PC-9 (cell line): ENCODE data around the gene KCNC1. TPM values are rescaled to one million over a fixed set of nuclear protein-coding genes. Genes with fewer than 3 reads are reported as not detected.

ENCODE experiments used
- BruUV-seq: library from RNA; stranded (reverse); fragments of 400-500 nt; replicated peaks from 2 replicates; lab custom pipeline; 2021; lab: Mats Ljungman, UMichigan
- CTCF ChIA-PET: fragments of 300-600 bp; sonication (Branson Sonifier 250); formaldehyde crosslinking; loops from one replicate; lab custom pipeline; 2022; ENCODE audit warnings: antibody characterized with exemption; lab: Charles Lee
- POLR2A ChIA-PET: fragments of 300-600 bp; sonication (Branson Sonifier 250); formaldehyde crosslinking; loops from one replicate; lab custom pipeline; 2022; ENCODE audit warnings: antibody characterized with exemption; ENCODE audit not compliant: unreplicated experiment; lab: Charles Lee
- DNase-seq, 2 experiments: peaks; one replicate each; pipeline versions ENCODE4 v3.0.0 to v3.0.0-alpha.2; 2015 to 2022; ENCODE audit warnings: mixed read lengths in 1 of 2
- H2AFZ ChIP-seq: fragments of 200-600 bp; sonication (generic); 2 replicates; pipeline ENCODE4 v1.8.1; 2017; ENCODE audit warnings: antibody characterized with exemption
- H3F3A ChIP-seq: fragments of 200-600 bp; sonication (generic); 2 replicates; pipeline ENCODE4 v1.8.1; 2017; ENCODE audit warnings: antibody characterized with exemption, mild to moderate bottlenecking, low read depth; ENCODE audit not compliant: insufficient read depth
- H3K27ac ChIP-seq: fragments of 200-600 bp; sonication (generic); 2 replicates; pipeline ENCODE4 v1.6.1; 2016; ENCODE audit warnings: mixed run types
- H3K27me3 ChIP-seq: fragments of 200-600 bp; sonication (generic); 2 replicates; pipeline ENCODE4 v1.6.1; 2016; ENCODE audit warnings: low read depth, mixed run types; ENCODE audit not compliant: insufficient read depth
- H3K36me3 ChIP-seq: fragments of 200-600 bp; sonication (generic); 2 replicates; pipeline ENCODE4 v1.6.1; 2016; ENCODE audit warnings: low read depth, mixed run types
- H3K4me1 ChIP-seq: fragments of 200-600 bp; sonication (generic); replicated peaks from 2 replicates; pipeline ENCODE4 v1.6.1; 2016; ENCODE audit warnings: mixed run types; ENCODE audit not compliant: insufficient read depth
- H3K4me2 ChIP-seq: fragments of 200-600 bp; sonication (generic); 2 replicates; pipeline ENCODE4 v1.6.1; 2017; ENCODE audit warnings: mixed run types
- H3K4me3 ChIP-seq: fragments of 200-600 bp; sonication (generic); 2 replicates; pipeline ENCODE4 v1.6.1; 2016; ENCODE audit warnings: mixed run types
- H3K79me2 ChIP-seq: fragments of 200-600 bp; sonication (generic); 2 replicates; pipeline ENCODE4 v1.6.1; 2017; ENCODE audit warnings: low read depth, mixed run types
- H3K9me2 ChIP-seq: fragments of 200-600 bp; sonication (generic); 2 replicates; pipeline ENCODE4 v1.8.1; 2017; ENCODE audit warnings: mild to moderate bottlenecking; ENCODE audit not compliant: insufficient read depth
- H3K9me3 ChIP-seq: fragments of 200-600 bp; sonication (generic); 2 replicates; pipeline ENCODE4 v1.8.1; 2016; ENCODE audit warnings: low read depth; ENCODE audit not compliant: insufficient read depth
- H4K20me1 ChIP-seq: fragments of 200-600 bp; sonication (generic); 2 replicates; pipeline ENCODE4 v1.8.1; 2017; ENCODE audit not compliant: insufficient read depth
- EZH2 ChIP-seq: fragments of 200-600 bp; sonication (generic); IDR thresholded peaks from 2 replicates; pipeline ENCODE4 v1.8.0; 2017; ENCODE audit warnings: antibody characterized with exemption, low read depth
- intact Hi-C: fragments of 100-400 bp; cut with micrococcal nuclease; formaldehyde crosslinking; loops from one replicate; pipeline ENCODE4 v1.10.0; 2022; ENCODE audit not compliant: unreplicated experiment
- total RNA-seq: library from RNA; stranded (reverse); gene quantifications from 2 replicates; pipeline ENCODE4 v1.2.3, GENCODE V29; 2021
- TF ChIP-seq, protein P1 (sequence below): fragments of 200-600 bp; sonication (generic); conservative IDR thresholded peaks from 2 replicates; pipeline ENCODE4 v1.6.1; 2017; ENCODE audit warnings: mixed run types, antibody characterized with exemption, mild to moderate bottlenecking, moderate library complexity

KCNC1 gene
- total RNA-seq, 1 experiment from 2014 or later = not detected

DNA sequence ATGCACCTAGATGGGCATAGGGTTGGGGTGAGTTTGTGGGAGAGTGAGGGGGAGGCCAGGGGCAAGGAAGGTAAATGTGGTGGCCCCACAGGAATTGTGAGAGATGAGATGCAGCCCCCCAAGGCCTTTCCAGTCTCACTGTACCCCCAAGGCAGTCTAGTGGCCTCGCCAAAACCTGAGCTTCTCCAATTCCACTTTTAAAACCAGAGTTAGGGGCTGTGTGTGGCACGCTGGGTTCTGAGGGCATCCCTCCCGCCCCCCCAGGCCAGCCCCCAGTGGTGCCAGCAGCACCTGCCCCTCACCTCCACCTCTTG, 40.4 kb downstream of the KCNC1 start:
- no peaks in the 10 kb centered on the region for H3F3A ChIP-seq
- H3K27me3 ChIP-seq = peaks cover 36% of the 10 kb centered on the region; the same call in 1 of the 2 replicates
- intact Hi-C loops = no loop called here
- TF ChIP-seq EZH2 = no peak
- TF ChIP-seq, protein P1, sequence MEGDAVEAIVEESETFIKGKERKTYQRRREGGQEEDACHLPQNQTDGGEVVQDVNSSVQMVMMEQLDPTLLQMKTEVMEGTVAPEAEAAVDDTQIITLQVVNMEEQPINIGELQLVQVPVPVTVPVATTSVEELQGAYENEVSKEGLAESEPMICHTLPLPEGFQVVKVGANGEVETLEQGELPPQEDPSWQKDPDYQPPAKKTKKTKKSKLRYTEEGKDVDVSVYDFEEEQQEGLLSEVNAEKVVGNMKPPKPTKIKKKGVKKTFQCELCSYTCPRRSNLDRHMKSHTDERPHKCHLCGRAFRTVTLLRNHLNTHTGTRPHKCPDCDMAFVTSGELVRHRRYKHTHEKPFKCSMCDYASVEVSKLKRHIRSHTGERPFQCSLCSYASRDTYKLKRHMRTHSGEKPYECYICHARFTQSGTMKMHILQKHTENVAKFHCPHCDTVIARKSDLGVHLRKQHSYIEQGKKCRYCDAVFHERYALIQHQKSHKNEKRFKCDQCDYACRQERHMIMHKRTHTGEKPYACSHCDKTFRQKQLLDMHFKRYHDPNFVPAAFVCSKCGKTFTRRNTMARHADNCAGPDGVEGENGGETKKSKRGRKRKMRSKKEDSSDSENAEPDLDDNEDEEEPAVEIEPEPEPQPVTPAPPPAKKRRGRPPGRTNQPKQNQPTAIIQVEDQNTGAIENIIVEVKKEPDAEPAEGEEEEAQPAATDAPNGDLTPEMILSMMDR = no peak
- no peak overlapping the region for H3K4me2 ChIP-seq
- ChIA-PET CTCF (no interaction called here), POLR2A (interaction anchor here (0.6 kb wide), 1 partner anchor 8 kb away, joined by 3 read pairs; no protein-coding TSS in a partner anchor)
- no peaks in the 10 kb centered on the region for H3K9me3 ChIP-seq
- H3K4me1 ChIP-seq = no peaks in the 10 kb centered on the region
- H3K9me2 ChIP-seq = no peaks in the 10 kb centered on the region
- no peak overlapping the region for H2AFZ ChIP-seq
- H3K27ac ChIP-seq = no peak overlapping the region
- no peaks in the 10 kb centered on the region for H3K36me3 ChIP-seq
- DNase-seq = no peak
- BruUV-seq = no TSS peak
- no peak overlapping the region for H3K4me3 ChIP-seq
- no peaks in the 10 kb centered on the region for H4K20me1 ChIP-seq
- H3K79me2 ChIP-seq = no peaks in the 10 kb centered on the region

DNA sequence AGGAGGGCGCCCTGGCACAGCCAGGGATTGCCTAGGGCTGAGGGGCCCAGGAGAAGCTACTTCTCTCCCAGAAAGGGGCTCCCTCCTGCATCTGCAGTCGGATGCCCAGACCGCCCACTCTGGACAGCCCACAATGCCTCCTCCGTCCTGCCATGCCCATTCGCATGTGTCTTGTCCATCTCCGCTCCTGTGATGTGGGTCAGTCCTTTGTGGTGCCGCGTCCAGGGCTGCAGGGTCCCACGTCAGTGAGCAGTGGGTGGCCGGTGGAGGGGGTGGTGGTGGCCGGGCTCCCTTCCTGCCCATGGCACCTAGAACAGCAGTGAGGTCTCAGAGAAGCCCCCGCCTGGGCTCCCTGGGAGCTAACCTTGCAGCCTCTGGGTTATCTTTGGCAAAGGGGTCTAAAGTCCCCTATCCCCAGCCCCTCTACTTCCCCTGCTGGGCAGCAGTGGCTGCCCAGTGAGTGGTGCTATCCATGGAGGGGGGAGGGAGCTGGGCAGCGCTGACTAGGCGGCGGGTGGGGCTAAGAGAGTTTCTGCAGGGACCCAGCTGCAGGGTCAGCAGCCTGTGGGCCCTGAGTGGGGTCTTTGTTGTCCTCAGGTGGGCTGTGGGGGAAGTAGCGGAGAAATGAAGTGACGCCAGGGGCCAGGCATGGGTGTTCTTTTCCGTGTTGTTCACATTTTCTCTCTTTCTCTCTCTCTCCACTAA, 41.1 kb downstream of the KCNC1 start:
- no peaks in the 10 kb centered on the region for H3F3A ChIP-seq
- H3K9me2 ChIP-seq = no peaks in the 10 kb centered on the region
- no peak overlapping the region for H3K4me2 ChIP-seq
- H4K20me1 ChIP-seq = no peaks in the 10 kb centered on the region
- no peak overlapping the region for H3K4me3 ChIP-seq
- no peak overlapping the region for H3K27ac ChIP-seq
- H3K4me1 ChIP-seq = no peaks in the 10 kb centered on the region
- no peak overlapping the region for H2AFZ ChIP-seq
- TF ChIP-seq, protein P1 = no peak
- no peak for TF ChIP-seq EZH2
- no peak for DNase-seq
- no peaks in the 10 kb centered on the region for H3K9me3 ChIP-seq
- intact Hi-C loops = no loop called here
- ChIA-PET CTCF (interaction anchor here (0.5 kb wide), 1 partner anchor 262 kb away, joined by 3 read pairs; no protein-coding TSS in a partner anchor), POLR2A (no interaction called here)
- H3K27me3 ChIP-seq = peaks cover 36% of the 10 kb centered on the region; the same call in 1 of the 2 replicates
- no TSS peak for BruUV-seq
- no peaks in the 10 kb centered on the region for H3K79me2 ChIP-seq
- H3K36me3 ChIP-seq = no peaks in the 10 kb centered on the region

DNA sequence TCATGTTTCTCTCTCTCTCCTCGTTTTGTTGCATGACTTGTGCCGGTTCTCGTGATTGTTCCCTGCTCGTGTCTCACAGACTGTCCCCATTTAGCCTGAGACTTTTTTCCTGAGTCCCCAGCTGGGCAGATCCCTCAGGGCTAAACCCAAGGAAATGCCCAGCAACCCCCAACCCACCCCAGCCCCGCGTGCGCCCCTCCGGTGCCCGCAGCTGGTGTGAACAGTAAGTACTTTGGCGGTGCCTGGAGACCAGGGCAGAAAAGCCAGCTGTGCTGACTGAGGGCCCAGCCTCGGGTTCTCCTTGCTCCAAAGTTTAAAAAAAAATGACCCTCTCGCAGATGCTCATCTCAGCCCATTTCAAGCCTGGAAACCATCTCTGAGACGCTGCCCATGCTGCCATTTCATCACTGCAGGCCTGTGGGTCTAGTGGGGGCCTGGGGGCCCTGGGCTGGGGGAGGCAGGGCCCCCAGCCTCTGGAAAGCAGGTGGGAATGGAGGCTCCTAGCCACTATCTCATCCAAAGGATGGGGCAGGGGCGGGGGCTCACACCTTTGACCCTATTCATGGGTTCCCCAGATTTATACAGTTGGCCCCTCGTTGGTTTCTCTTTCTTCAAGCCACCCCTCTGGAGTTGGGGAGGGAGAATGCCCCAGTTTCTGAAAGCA, 41.8 kb downstream of the KCNC1 start:
- CTCF ChIA-PET = interaction anchor here (0.5 kb wide), 1 partner anchor 263 kb away, joined by 3 read pairs; no protein-coding TSS in a partner anchor
- Histone ChIP-seq H3K36me3 (no peaks in the 10 kb centered on the region), H3K9me2 (no peaks in the 10 kb centered on the region), H3K4me1 (no peaks in the 10 kb centered on the region), H2AFZ (no peak overlapping the region), H3K9me3 (no peaks in the 10 kb centered on the region), H3F3A (no peaks in the 10 kb centered on the region), H3K79me2 (no peaks in the 10 kb centered on the region), H3K4me3 (no peak overlapping the region), H3K27me3 (peaks cover 30% of the 10 kb centered on the region; the same call in 1 of the 2 replicates), H3K27ac (no peak overlapping the region), H4K20me1 (no peaks in the 10 kb centered on the region), H3K4me2 (no peak overlapping the region)
- no TSS peak for BruUV-seq
- POLR2A ChIA-PET = no interaction called here
- no peak for DNase-seq
- TF ChIP-seq EZH2 = no peak
- TF ChIP-seq, protein P1 = no peak
- intact Hi-C loops = no loop called here
